K562 (cell line): ENCODE data around the gene ELAVL3. TPM values are rescaled to one million over a fixed set of nuclear protein-coding genes. Genes with fewer than 3 reads are reported as not detected.

Experiments
- ARHGAP35 ChIP-seq: fragments of 450-650 bp; IDR thresholded peaks from 2 replicates; pipeline ENCODE4 v1.6.1; 2018; ENCODE audit not compliant: partially characterized antibody
- DDX20 ChIP-seq: fragments of 450-650 bp; IDR thresholded peaks from 2 replicates; pipeline ENCODE4 v1.6.1; 2016; ENCODE audit warnings: missing genetic modification characterization, low read depth, mild to moderate bottlenecking, missing compliant biosample characterization, moderate library complexity
- DPF2 ChIP-seq: fragments of 450-650 bp; IDR thresholded peaks from 2 replicates; pipeline ENCODE4 v1.6.1; 2016
- GTF3C2 ChIP-seq: IDR thresholded peaks from 3 replicates; pipeline ENCODE4 v1.6.1; 2011; ENCODE audit warnings: borderline replicate concordance, mild to moderate bottlenecking, moderate library complexity; ENCODE audit not compliant: insufficient read length; ENCODE audit errors: extremely low read depth
- KLF6 ChIP-seq: fragments of 250-450 bp; sonication (Bioruptor Pico); IDR thresholded peaks from 2 replicates; pipeline ENCODE4 v1.4.0; 2020; ENCODE audit warnings: mild to moderate bottlenecking, moderate library complexity, borderline replicate concordance
- MED1 ChIP-seq: sonication (generic); formaldehyde crosslinking; IDR thresholded peaks from 2 replicates; pipeline ENCODE4 v1.8.1; 2023; ENCODE audit warnings: missing genetic modification reagents, borderline replicate concordance
- MEIS2 ChIP-seq: fragments of 450-650 bp; IDR thresholded peaks from 2 replicates; pipeline ENCODE4 v1.6.1; 2014; ENCODE audit warnings: mild to moderate bottlenecking; ENCODE audit not compliant: partially characterized antibody
- NBN ChIP-seq: fragments of 450-650 bp; IDR thresholded peaks from 2 replicates; pipeline ENCODE4 v1.6.1; 2016; ENCODE audit warnings: low read depth, mild to moderate bottlenecking
- NR2C2 ChIP-seq, 2 experiments: fragments of 200-800 bp in 1 of 2; sonication (Bioruptor generic) in 1 of 2; sonication (generic) in 1 of 2; formaldehyde crosslinking in 1 of 2; IDR thresholded peaks; 2 replicates each; pipeline versions ENCODE4 v1.6.1 to v1.8.0; 2016 to 2022; ENCODE audit warnings: mild to moderate bottlenecking in 1 of 2, missing compliant biosample characterization in 1 of 2, missing genetic modification characterization in 1 of 2, missing genetic modification reagents in 1 of 2
- PTTG1 ChIP-seq: fragments of 450-650 bp; IDR thresholded peaks from 2 replicates; pipeline ENCODE4 v1.6.1; 2016; ENCODE audit warnings: low read depth, mild to moderate bottlenecking, missing genetic modification characterization, missing compliant biosample characterization
- RREB1 ChIP-seq: fragments of 250-450 bp; sonication (Bioruptor Pico); IDR thresholded peaks from 2 replicates; pipeline ENCODE4 v1.4.0; 2020
- SAFB2 ChIP-seq: fragments of 200-400 bp; formaldehyde crosslinking; IDR thresholded peaks from 2 replicates; pipeline ENCODE4 v1.6.1; 2018; ENCODE audit warnings: borderline replicate concordance, low read length, low read depth, moderate library complexity; ENCODE audit not compliant: severe bottlenecking
- SMARCC2 ChIP-seq: fragments of 450-650 bp; IDR thresholded peaks from 2 replicates; pipeline ENCODE4 v1.6.1; 2017; ENCODE audit warnings: antibody characterized with exemption, moderate library complexity, mild to moderate bottlenecking, low read depth
- ZBTB17 ChIP-seq: fragments of 450-650 bp; formaldehyde crosslinking; IDR thresholded peaks from 2 replicates; pipeline ENCODE4 v1.4.0; 2020; ENCODE audit warnings: mild to moderate bottlenecking
- ZNF324 ChIP-seq: fragments of 250-450 bp; sonication (Bioruptor Pico); IDR thresholded peaks from 2 replicates; pipeline ENCODE4 v1.4.0; 2020; ENCODE audit warnings: mild to moderate bottlenecking
- ZNF644 ChIP-seq: fragments of 200-800 bp; sonication (Bioruptor generic); IDR thresholded peaks from 2 replicates; pipeline ENCODE4 v1.6.1; 2016; ENCODE audit warnings: low read depth, missing genetic modification characterization, missing compliant biosample characterization
- ZNF655 ChIP-seq: fragments of 250-450 bp; sonication (Bioruptor Pico); IDR thresholded peaks from 2 replicates; pipeline ENCODE4 v1.5.0; 2021
- polyA plus RNA-seq, 8 experiments: library from polyadenylated mRNA; depleted of rRNA in 4 of 8; stranded (reverse) in 5 of 8; unstranded in 3 of 8; fragments of >200 nt; fragmentation: Nextera tagmentation in 2 of 8; fragmentation: Illumina TruSeq in 1 of 8; extraction: Ambion mirVana in 2 of 8; extraction: Trizol in 1 of 8; gene quantifications; 2 replicates each; pipeline versions ENCODE4 v1.2.1 to v1.2.3, GENCODE V29; 2011 to 2014; ENCODE audit warnings: inconsistent platforms in 1 of 8, missing spikeins in 1 of 8
- total RNA-seq, 7 experiments: library from RNA; depleted of rRNA in 6 of 7; stranded (reverse); fragments of >200 nt in 6 of 7; fragmentation: Illumina TruSeq in 2 of 7; extraction: Trizol in 2 of 7; gene quantifications; 2 replicates each; pipeline versions ENCODE4 v1.2.1 to v1.2.3, GENCODE V29; 2011 to 2021; ENCODE audit warnings: low replicate concordance in 1 of 7

ELAVL3 gene
- total and polyA plus RNA-seq, 9 of the 15 experiments (the other 6 are each of a cell fraction or from before 2014, with no cell fraction given): not detected

GRCh38 chr19:11528551-11529341 lies 47.9 kb upstream of the ELAVL3 start, which contains the start of gene ECSIT (continued):
- TF ChIP-seq RREB1 (CRISPR knock-in tag): no peak
- peak; percentile 36; the same call in 1 of the 2 replicates for TF ChIP-seq DPF2
- TF ChIP-seq ZNF655 (CRISPR knock-in tag): no peak
- no peak for TF ChIP-seq ARHGAP35
- TF ChIP-seq ZBTB17: 0 out of 2 replicates have a peak, but pooled peaks have one; percentile 20
- no peak for TF ChIP-seq ZNF324 (CRISPR knock-in tag)
- TF ChIP-seq SMARCC2: 0 out of 2 replicates have a peak, but pooled peaks have one; percentile 24
- no peak for TF ChIP-seq MED1 (CRISPR knock-in tag)
- no peak for TF ChIP-seq GTF3C2
- TF ChIP-seq SAFB2: no peak
- TF ChIP-seq MEIS2: peak; percentile 27
- TF ChIP-seq PTTG1: no peak
- TF ChIP-seq KLF6 (CRISPR knock-in tag): no peak
- no peak for TF ChIP-seq DDX20 (tag)
- TF ChIP-seq ZNF644 (tag): no peak
- TF ChIP-seq NR2C2 (CRISPR knock-in tag; IDR thresholded peaks at IDR 0.05): peak; percentile 99
- peak; percentile 100 for TF ChIP-seq NR2C2 (tag; IDR thresholded peaks at IDR 0.05)
- 0 out of 2 replicates have a peak, but pooled peaks have one; percentile 21 for TF ChIP-seq NBN
